GM19397 (cell line): ENCODE data around the gene MUSTN1.

ENCODE experiments used
- ATAC-seq: cut with Tn5 transposase; IDR thresholded peaks from one replicate; pipeline ENCODE4 v1.9.1; 2021; ENCODE audit warnings: mild to moderate bottlenecking, moderate library complexity; ENCODE audit not compliant: unreplicated experiment

MUSTN1 gene

GRCh38 chr3:52809662-52810377 is 25.0 kb downstream of the MUSTN1 start:
- ATAC-seq: no peak

- ATAC-seq: no peak
These were observed 25.7 kb downstream of the MUSTN1 start for GRCh38 chr3:52809149-52809548.

- no peak for ATAC-seq
These were observed 29.4 kb downstream of the MUSTN1 start for GRCh38 chr3:52805270-52806039.

GRCh38 chr3:52801839-52802238 is 33.0 kb downstream of the MUSTN1 start:
- ATAC-seq: no peak

GRCh38 chr3:52800079-52800478 is 34.7 kb downstream of the MUSTN1 start:
- ATAC-seq: no peak

- ATAC-seq: no peak
These were observed 35.8 kb downstream of the MUSTN1 start for GRCh38 chr3:52798978-52799476.

GRCh38 chr3:52798376-52798977 is 36.3 kb downstream of the MUSTN1 start:
- ATAC-seq: no peak

- ATAC-seq: no peak
These were observed 38.4 kb downstream of the MUSTN1 start for GRCh38 chr3:52796411-52796810.

- no peak for ATAC-seq
These were observed 39.4 kb downstream of the MUSTN1 start for GRCh38 chr3:52795298-52795900.

GRCh38 chr3:52794612-52795099 is 40.2 kb downstream of the MUSTN1 start, which contains the start of gene ITIH3:
ITIH3 (plus strand) TSS chr3:52794796; CDS start chr3:52794804, 8 bp downstream.
- ATAC-seq: no peak

GRCh38 chr3:52793702-52794611 is 40.9 kb downstream of the MUSTN1 start:
- no peak for ATAC-seq

- no peak for ATAC-seq
These were observed 41.7 kb downstream of the MUSTN1 start for GRCh38 chr3:52792961-52793695.

GRCh38 chr3:52792413-52792812 is 42.4 kb downstream of the MUSTN1 start:
- no peak for ATAC-seq

GRCh38 chr3:52791928-52792327 is 42.9 kb downstream of the MUSTN1 start:
- ATAC-seq: no peak

GRCh38 chr3:52791366-52791765 is 43.5 kb downstream of the MUSTN1 start:
- ATAC-seq: no peak

- ATAC-seq: no peak
These were observed 44.1 kb downstream of the MUSTN1 start for GRCh38 chr3:52790741-52791140.

- ATAC-seq: no peak
These were observed 44.5 kb downstream of the MUSTN1 start for GRCh38 chr3:52790337-52790736.

GRCh38 chr3:52789746-52790040 is 45.1 kb downstream of the MUSTN1 start:
- ATAC-seq: no peak

GRCh38 chr3:52788890-52789745 is 45.7 kb downstream of the MUSTN1 start:
- ATAC-seq: no peak
